Activated CD8-positive, alpha-beta T cell treated with anti-CD3 and anti-CD28 coated beads for 36 hours (primary cell): ENCODE measurements around the gene SAP30L. TPM values are rescaled to one million over a fixed set of nuclear protein-coding genes. Genes with fewer than 3 reads are reported as not detected.

Experiments
- ATAC-seq: fragments of 200-7000 bp; cut with Tn5 transposase; one replicate; pipeline ENCODE4 v1.10.0; 2021; ENCODE audit warnings: mild to moderate bottlenecking, moderate library complexity
- CTCF ChIA-PET: fragments of 350-600 bp; sonication (Branson Sonifier 250); formaldehyde crosslinking; loops from one replicate; lab custom pipeline; 2021; ENCODE audit warnings: antibody characterized with exemption; lab: Charles Lee
- POLR2A ChIA-PET: fragments of 350-600 bp; sonication (Branson Sonifier 250); formaldehyde crosslinking; loops from one replicate; lab custom pipeline; 2021; ENCODE audit warnings: antibody characterized with exemption; lab: Charles Lee
- DNase-seq: peaks from one replicate; pipeline ENCODE4 v3.0.0-alpha.2; 2020
- H3K27ac Mint-ChIP-seq: one replicate; pipeline ENCODE4 v1.8.0; 2021; ENCODE audit warnings: mild to moderate bottlenecking, mixed read lengths
- H3K27me3 Mint-ChIP-seq: one replicate; pipeline ENCODE4 v1.8.0; 2021; ENCODE audit warnings: mixed read lengths
- H3K36me3 Mint-ChIP-seq: one replicate; pipeline ENCODE4 v1.8.0; 2021; ENCODE audit warnings: low read depth, mixed read lengths
- H3K4me1 Mint-ChIP-seq: one replicate; pipeline ENCODE4 v1.8.0; 2021; ENCODE audit warnings: low read depth, mixed read lengths
- H3K4me3 Mint-ChIP-seq: one replicate; pipeline ENCODE4 v1.8.0; 2021; ENCODE audit warnings: mild to moderate bottlenecking, moderate library complexity, mixed read lengths
- H3K9me3 Mint-ChIP-seq: one replicate; pipeline ENCODE4 v1.8.0; 2021; ENCODE audit warnings: mixed read lengths
- CTCF ChIP-seq: fragments of 200-600 bp; IDR thresholded peaks from one replicate; pipeline ENCODE4 v1.8.0; 2022; ENCODE audit warnings: antibody characterized with exemption, mild to moderate bottlenecking
- intact Hi-C: fragments of 100-400 bp; cut with micrococcal nuclease; formaldehyde crosslinking; loops from one replicate; pipeline ENCODE4 v1.10.0; 2022
- total RNA-seq, 2 experiments: library from RNA; stranded (reverse); gene quantifications; one replicate each; pipeline ENCODE4 v1.2.3, GENCODE V29; 2021

The SAP30L gene
- total RNA-seq, 2 experiments from 2014 or later, result 24.6 to 31.7 TPM

- ATAC-seq, result no peak
- ChIA-PET POLR2A (interaction anchor here (1.1 to 1.3 kb wide), 2 partner anchors 10 to 20 kb away, joined by 3 to 4 read pairs; no protein-coding TSS in a partner anchor), CTCF (interaction anchor here (0.6 to 6.2 kb wide), 19 partner anchors 8 to 492 kb away, joined by 3 to 83 read pairs (median 5); no protein-coding TSS in a partner anchor)
- no peak for TF ChIP-seq CTCF
- Mint-ChIP-seq H3K4me1 (peaks cover 4% of the 10 kb centered on the region), H3K4me3 (no peak overlapping the region), H3K27me3 (peaks cover 27% of the 10 kb centered on the region), H3K9me3 (no peaks in the 10 kb centered on the region), H3K27ac (no peak overlapping the region), H3K36me3 (no peaks in the 10 kb centered on the region)
- DNase-seq, result no peak
- intact Hi-C loops, result loop anchor here (2.0 kb wide), 1 partner anchor 146 kb away; no protein-coding TSS in a partner anchor
Measured at GRCh38 chr5:154466671-154467070, 20.9 kb downstream of the SAP30L start.

GRCh38 chr5:154467655-154468354 is 22.0 kb downstream of the SAP30L start:
- Mint-ChIP-seq H3K36me3 (no peaks in the 10 kb centered on the region), H3K4me1 (peaks cover 5% of the 10 kb centered on the region), H3K9me3 (no peaks in the 10 kb centered on the region), H3K4me3 (no peak overlapping the region), H3K27ac (no peak overlapping the region), H3K27me3 (peaks cover 35% of the 10 kb centered on the region)
- peak; percentile 95 for ATAC-seq
- intact Hi-C loops, result loop anchor here (2.0 kb wide), 1 partner anchor 145 kb away; no protein-coding TSS in a partner anchor
- ChIA-PET CTCF (interaction anchor here (0.7 to 6.2 kb wide), 27 partner anchors 7 to 530 kb away, joined by 3 to 83 read pairs (median 4); partner anchors contain the start of genes HAND1 and SAP30L), POLR2A (interaction anchor here (0.6 to 1.1 kb wide), 3 partner anchors 9 to 1004 kb away, joined by 4 read pairs; no protein-coding TSS in a partner anchor)
- peak; percentile 87 for DNase-seq
- TF ChIP-seq CTCF, result peak; percentile 93

- Mint-ChIP-seq H3K4me1 (peaks cover 27% of the 10 kb centered on the region), H3K9me3 (no peaks in the 10 kb centered on the region), H3K27ac (no peak overlapping the region), H3K27me3 (peaks cover 57% of the 10 kb centered on the region), H3K4me3 (no peak overlapping the region), H3K36me3 (no peaks in the 10 kb centered on the region)
- ChIA-PET CTCF (interaction anchor here (0.7 to 6.2 kb wide), 4 partner anchors 15 to 170 kb away, joined by 3 to 83 read pairs (median 4); no protein-coding TSS in a partner anchor), POLR2A (no interaction called here)
- intact Hi-C loops, result no loop called here
- ATAC-seq, result no peak
- no peak for TF ChIP-seq CTCF
- no peak for DNase-seq
Measured at GRCh38 chr5:154470137-154470536, 24.3 kb downstream of the SAP30L start.

- intact Hi-C loops, result no loop called here
- Mint-ChIP-seq H3K27me3 (peaks cover 66% of the 10 kb centered on the region), H3K36me3 (no peaks in the 10 kb centered on the region), H3K4me1 (peaks cover 34% of the 10 kb centered on the region), H3K27ac (no peak overlapping the region), H3K9me3 (no peaks in the 10 kb centered on the region), H3K4me3 (no peak overlapping the region)
- DNase-seq (no peak), ATAC-seq (no peak)
- ChIA-PET POLR2A (interaction anchor here (1.1 kb wide), 1 partner anchor 15 kb away, joined by 6 read pairs; no protein-coding TSS in a partner anchor), CTCF (interaction anchor here (0.7 to 6.2 kb wide), 5 partner anchors 14 to 169 kb away, joined by 3 to 83 read pairs (median 4); no protein-coding TSS in a partner anchor)
- no peak for TF ChIP-seq CTCF
Measured at GRCh38 chr5:154470947-154471870, 25.4 kb downstream of the SAP30L start.
